Umbilical cord (tissue), 2 donors: ENCODE data around the gene CEP135. TPM values are rescaled to one million over a fixed set of nuclear protein-coding genes. Genes with fewer than 3 reads are reported as not detected.
A peak's percentile ranks its signal among the peaks of the same experiment; 100 is the strongest.

Source experiments
- DNase-seq: peaks from one replicate; pipeline ENCODE4 v3.0.0-alpha.2; 2015; ENCODE audit warnings: low spot score
- total RNA-seq: library from RNA; depleted of rRNA; stranded (reverse); fragments of >200 nt; gene quantifications from one replicate; pipeline ENCODE4 v1.2.3, GENCODE V29; 2014; ENCODE audit warnings: low replicate concordance; ENCODE audit not compliant: insufficient read depth

Gene CEP135
- total RNA-seq, 1 donor from 2014 or later, result 28.6 TPM

DNA sequence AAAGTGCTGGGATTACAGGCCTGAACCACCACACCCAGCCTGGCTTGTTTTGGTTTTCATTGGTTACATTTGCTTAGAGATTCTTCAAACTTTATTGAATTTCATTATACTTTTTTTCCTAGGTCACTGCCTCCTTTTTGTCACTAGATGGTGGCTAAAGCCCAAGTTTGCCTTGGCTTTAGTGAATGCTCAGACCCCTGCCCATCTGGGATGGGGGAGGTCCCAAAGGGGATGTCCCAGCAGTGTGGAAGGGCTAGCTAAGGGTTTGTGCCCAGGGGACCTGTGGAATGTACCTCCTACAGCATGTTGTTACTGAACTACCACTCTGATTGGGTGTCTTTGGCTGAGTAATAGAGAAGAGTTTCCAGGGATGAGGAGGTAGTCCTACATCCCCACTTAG is 58.4 kb downstream of the CEP135 start:
- DNase-seq, result no peak

DNA sequence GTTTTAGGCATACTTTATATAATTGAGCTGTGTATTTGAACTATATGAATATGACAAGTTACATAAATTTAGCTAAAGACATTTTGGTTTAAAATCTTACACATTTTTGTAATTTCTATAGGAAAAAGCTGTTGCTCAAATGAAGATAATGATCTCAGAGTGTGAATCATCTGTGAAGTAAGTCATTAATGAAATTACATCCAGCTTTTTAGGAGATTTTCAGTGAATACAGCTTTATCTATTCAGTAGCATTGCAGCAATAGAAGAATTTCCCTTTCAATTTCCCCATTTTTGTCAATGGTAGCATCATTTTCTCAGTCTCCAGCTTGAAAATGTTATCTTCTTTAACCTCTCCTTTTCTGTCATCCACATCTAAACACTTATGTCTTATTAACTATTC is 59.5 kb downstream of the CEP135 start:
- no peak for DNase-seq

DNA sequence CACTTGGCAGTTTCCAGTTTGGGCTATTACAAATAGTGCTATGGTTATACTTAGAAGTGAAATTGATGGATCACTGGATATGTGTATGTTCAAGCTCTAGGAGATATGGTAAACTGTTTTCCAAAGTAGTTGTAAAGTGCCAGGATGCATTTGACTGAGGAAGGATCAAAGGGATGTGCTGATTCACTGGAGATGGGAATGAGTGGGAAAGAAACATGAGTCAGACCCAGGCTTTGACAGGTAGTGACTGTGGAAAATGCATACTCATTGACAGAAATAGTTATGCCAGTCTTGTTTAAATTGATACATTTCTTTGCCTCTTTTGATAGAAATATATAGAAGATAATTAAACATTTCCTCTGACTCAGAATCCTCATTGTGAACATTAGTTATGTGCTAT is 77.9 kb downstream of the CEP135 start:
- DNase-seq, result no peak

DNA sequence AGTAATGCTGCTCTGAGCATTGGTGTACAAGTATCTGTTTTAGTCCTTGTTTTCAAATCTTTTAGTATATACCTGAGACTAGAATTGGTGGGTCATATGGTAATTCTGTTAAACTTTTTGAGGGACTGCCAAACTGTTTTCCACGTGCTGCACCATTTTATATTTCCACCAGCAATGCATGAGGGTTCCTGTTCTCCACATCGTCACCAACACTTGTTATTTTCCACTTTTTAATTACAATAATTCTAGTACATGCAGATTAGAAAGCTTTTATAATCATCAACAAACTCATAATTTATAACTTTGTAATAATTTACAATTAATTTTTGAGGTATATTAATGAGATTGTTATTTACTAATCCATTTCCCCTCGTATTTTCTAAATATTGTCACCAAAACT is 79.4 kb downstream of the CEP135 start:
- DNase-seq, result no peak

DNA sequence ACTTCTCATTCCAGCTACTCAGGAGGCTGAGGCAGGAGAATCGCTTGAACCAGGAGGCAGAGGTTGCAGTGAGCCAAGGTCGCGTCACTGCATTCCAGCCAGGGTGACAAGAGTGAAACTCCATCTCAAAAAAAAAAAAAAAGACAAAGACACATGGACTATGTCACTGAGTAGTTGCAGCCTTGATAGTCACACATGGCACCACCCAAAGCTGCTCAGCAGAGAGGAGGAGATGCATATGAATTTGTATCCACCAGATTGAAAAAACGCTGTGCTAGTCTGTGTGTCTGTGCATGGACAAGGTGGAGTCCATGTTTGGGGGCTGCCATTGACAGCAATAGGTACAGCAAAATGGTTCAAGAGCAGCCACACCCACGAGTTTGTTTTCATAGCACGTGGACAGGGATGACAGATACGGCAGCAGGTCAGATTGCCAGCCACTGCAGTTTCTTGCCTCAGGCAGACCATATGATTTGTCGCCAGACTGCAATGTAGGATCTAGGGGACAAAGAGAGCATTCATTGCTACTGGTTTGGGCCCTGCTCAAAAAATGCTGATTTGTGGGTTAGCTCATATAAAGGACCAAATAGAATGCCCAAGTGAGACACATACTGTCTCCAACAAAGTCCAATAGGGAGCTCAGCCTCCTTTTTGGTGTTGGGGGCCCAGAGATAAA is 89.9 kb downstream of the CEP135 start:
- no peak for DNase-seq

DNA sequence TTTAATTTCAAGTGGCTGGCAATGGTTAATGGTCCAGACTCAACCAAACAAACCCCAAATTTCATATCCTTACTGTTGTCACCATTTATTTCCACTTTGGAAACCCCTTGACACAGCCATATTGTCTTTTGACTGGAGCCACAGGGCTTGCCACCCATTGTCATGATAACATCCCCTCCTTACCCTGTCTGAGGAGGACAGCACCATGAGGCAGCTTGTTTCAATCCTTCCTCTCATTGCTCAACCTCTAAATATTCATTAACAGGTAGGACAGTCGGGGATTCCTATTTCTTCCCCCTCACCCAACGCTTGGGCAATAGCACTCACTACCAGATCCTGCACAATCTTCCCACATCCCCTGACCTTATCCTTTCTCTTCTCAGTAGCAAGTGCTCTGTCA is 92.1 kb downstream of the CEP135 start:
- no peak for DNase-seq

DNA sequence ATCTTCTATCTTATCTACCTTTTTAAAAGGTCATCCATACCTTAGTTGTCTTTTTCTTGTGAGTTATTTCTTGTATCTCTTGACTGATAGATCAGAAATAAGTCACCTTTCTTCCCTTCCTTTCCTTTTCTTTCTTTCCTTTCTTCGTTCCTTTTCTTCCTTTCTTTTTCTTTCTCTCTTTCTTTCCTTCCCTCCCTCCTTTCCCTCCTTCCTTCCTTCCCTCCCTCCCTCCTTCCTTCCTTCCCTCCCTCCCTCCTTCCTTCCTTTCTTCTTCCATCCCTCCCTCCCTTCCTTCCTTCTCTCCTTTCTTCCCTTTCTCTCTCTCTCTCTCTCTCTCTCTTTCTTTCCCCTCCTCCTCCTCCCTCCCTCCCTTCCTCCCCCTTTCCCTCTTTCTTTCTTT is 93.5 kb downstream of the CEP135 start:
- no peak for DNase-seq

DNA sequence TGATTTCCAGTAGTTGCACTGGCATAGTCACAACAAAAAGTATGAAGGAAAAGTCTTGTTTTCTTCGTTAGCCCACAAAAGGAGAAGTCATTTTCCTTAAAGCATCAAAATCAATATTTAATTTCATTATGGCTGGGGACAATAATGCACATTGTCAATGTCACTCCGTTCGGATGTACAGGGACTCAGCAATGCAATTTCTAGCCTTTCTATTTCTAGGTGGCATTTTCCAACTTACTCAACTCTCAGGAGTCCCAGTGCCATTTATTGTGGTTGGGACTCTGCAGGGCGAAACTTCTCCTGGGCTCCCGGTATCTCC is 99.6 kb downstream of the CEP135 start:
- no peak for DNase-seq

DNA sequence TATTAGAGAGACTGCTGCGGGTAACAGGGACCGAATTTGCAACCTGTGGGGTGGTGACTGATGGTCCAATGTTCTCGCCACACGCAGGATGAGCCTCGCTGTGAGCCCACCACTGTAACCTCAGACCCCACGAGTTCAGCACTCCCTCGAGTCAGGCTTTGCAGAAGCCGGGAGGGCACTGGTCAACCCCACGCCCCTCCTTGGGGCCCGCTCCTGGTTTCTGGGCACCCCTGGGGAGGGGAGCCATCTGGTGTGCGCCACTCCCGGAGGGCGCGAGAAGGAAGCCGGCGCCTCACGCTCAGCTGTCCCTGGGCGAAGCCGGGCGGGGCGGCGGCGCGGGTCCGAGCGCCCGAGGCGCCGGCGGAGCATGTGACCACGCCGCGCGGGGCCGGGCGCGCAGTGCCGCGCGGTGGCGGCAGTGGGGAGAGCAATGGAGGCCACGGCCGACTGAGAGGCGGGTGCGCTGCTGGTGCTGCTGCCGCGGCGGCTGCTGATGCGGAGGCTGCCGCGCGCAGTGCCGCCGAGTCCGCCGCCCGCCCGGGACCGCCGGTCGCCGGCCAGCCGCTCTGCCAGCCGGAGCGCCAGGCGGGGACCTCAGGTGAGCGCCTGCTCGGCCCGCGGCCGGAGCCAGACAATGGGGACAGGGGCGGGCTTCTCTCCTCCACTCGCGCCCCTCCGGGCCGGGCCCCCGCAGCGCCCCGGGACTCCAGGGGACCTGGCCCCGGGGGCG is 100.1 kb downstream of the CEP135 start:
- DNase-seq, result peak; percentile 60

DNA sequence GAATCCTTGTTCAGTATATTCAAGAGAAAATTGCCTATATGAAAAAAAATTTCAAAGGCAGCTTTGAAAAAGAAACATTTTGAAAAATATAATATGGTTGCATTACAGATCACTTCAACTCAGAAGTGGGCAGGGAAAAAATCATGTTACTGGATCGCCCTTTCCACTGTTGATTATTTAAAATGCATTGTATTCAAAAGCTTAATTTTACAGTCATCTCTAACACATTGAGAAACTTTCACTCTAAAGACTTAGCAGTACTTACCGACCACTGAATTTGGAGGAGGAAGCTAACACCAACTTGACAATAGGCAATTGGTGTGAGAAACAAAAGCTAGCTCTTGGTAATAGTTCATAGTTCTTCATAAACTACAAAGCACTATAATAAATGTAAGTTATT is 101.9 kb downstream of the CEP135 start:
- no peak for DNase-seq

DNA sequence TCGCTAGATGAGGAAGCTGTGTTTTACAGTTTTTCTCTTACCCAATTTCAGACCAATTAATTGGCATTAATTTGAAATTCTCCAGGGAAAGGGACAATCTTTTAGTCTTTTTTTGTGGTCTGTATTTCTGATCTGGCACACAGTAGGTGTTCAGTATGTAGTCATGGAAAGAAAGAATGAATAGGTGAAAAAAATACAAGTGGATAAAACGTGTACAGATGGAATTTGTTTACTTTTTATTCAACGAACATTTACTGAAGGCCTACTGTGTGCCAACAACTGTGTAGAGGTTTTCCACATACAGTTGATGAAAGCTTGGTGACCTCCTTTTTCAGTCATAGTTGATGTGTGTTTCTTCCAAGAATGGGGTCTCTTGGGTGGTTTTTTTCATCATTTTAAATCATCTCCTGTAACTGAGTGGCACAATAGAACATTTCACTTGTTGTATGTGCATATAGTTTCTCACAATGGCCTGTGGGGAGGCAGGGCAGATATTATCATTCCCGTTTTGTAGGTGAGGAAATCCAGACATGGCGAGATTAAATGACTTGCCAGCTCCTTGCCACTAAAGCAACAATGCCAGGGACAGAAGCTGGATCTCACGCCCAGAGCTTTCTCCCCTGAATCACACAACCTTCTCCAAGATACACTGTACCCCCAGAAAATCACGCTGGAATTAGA is 102.4 kb downstream of the CEP135 start:
- no peak for DNase-seq

DNA sequence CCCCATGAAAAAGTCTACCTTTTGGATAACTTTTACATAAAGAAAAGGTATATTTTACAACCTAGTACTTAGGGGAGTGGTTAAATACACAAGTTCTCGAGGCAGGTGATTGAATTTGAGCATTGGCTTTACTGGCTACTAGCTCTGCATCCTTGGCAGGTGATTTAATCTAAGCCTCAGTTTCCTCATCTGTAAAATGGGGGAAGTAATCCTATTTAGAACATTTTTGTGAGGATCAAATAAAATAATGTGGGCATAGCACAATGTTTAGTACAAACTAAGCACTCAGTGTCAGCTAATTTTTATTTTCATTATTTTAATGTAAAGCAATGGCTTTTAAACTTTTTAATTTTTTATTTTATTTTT is 102.9 kb downstream of the CEP135 start:
- DNase-seq, result no peak

DNA sequence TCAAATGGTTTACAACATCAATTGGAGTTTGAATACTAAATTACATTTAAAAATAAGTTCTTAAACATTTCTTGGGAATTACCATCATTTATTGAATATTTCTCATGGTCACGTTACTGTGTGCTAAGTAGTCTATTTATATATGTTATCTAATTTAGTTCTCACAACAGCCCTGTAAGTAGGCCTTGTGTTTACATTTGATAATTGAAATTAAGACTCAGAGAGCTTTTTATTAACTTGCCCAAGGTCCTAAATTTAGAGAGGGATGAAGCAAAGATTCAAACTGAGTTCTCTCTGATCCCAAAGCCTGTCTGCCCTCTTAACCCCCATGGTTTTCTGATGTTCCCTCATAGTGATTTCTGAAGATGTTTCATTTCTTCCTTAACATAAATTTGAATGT is 103.7 kb downstream of the CEP135 start:
- DNase-seq, result no peak

DNA sequence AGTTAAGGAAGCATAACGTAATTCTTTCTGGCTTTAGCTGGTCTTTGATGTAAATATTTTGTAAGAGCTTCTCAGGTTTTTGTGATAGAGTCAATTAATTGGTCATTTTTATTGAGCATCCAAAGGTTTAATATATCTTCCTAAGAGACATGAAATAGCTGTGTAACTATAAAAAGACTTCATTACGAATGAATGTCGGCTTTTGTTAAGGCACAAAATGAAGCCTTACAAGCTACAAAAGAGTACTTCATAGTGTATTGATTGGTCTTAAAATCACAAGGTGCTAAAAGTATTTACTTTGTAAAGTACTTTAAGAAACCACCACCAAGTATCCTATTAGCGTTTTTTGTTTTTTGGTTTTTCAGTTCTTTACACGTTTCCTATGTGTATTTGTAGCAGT is 104.2 kb downstream of the CEP135 start:
- DNase-seq, result no peak

DNA sequence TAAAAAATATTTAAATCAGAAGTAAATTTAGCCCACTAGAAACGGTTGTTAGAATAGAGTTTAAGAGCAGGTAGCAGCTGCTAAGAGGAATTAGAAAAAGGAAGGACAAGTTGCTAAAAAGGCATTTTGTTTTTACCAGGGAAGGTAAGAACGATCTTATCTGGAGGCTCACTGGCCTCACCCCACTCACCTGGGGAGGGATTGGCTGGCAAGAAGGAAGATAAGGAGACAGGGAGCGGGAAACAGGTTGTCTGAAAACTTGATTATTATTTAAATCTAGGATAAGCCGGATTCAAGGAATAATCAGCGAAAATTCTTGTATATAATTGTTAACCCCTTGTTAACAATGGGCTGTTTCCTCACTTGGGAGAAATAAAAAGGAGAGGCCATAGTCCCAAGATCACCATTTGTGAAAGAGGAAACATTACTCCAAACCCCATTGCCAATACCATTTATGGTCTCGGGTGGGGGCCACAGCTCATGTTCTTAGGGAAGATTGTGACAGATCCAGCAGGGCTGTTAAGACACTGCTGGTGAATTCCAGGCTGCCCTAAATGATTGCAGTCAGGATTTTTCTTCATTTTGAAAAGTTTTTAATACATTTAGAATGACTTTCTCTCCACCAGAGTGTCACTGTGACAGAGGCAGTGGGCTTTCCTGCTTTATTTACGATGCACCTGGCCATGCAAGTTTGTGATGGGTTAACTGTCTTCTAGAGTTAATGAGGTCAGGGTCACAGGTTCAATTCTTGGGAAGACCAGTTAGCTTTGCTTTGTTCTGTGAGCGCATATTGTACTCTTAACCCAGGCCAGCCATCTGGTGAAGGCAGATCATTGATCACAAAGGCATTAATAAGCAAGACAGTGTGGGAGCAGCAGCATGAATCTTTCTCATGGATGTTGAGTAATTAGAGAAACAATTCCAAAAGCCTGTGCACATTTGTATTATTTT is 106.6 kb downstream of the CEP135 start:
- peak; percentile 4 for DNase-seq

DNA sequence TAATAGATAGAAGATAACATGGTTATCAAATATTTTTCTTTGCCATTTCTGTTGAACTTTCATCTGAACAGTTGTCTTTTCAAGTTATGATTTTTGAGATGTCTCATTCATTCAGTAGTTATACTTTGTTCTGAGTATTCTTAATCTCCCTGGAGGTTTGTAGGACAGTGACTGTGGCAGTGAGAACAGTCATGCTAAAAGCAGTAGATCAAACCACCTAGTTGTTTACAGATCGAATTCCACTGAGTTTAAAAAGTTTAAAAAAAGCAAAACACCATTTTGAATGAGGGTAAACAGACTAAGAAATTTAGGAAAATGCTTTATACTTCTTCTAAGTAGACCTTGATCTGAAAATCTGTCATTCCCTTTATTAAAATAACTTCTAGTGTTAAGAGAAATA is 107.2 kb downstream of the CEP135 start:
- no peak for DNase-seq

DNA sequence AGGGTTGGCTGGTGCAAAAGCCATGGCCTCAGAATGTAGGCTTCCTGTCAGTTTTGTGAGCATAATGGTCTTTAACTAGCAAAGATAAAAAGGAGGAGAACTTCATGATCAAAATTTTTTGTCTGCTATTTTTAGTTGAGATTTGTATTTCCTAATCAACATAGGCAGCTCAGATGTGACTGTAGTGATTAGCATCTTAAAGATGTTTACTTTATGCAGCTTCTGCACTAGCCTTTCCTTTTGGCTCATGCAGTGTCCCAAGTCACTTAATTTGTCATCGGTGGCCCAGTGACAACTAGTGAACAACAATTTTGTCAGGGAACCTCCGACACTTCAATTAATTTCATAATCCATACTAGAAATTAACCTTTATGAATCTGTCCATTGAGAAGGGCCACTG is 109.8 kb downstream of the CEP135 start:
- no peak for DNase-seq

DNA sequence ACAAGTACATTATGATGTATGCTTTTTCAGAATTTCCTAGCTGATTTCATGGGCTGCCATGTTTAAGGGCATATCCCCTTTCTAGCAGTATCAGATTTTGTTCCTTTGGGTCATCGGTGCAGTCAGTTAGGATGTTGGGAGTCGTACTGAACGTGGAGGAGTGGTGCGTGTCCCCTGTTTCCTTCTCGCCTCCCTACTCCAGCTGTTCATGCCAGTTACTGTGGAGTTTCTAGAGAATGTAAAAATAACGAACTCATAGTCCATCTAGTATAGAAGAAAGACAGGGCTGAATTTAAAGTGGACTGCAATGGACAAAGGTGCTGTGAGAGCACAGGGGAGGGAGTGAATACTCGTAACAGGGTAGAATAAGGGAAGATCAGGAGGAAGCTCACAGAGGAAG is 111.3 kb downstream of the CEP135 start:
- DNase-seq, result no peak

DNA sequence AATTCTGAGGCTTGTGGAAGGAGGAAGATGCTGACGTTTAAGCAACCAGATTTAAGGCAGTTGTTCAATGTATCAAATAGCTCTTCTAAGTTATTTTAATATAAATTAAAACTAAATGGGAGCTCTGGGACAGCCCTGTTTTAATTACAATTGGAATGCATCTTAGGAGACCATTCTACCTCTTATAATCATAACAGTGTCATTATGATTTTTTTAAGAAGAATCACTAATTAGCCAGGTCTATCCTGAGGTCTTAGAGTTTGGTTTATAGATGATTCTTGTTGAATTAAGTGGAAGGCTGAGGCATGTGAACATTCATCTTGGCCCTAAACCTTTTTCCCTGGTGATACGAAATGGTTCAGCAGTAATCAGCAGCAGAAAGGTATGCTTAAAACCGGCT is 113.4 kb downstream of the CEP135 start:
- no peak for DNase-seq

DNA sequence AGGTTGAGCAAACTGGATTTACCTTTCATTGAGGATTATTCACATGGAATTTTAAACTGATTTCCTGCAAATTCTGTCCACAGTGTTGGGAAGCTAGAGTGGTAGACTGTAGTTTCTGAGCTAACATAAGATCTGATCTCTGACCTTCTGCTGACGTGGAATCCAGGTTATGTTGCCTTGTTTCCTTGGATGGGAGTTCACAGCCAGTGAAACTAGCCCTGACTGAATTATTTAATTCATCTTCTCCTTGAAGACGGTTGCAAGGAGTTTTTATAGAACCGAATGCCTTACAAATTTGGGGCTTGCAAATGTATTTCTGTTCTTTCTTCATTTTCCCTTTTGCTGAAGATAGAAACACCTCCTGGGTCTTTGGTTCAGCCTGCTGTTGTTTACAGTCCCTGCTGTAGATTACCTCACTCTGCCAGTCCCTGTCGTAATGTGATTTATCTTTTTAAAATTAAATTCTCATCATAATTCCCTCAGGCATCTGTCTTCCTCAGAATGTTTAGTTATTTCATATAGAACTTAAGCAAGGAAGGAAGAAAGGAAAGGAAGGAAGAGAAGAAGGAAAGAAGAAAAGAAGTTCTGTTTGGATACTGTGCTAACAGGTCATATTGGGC is 113.9 kb downstream of the CEP135 start:
- no peak for DNase-seq

DNA sequence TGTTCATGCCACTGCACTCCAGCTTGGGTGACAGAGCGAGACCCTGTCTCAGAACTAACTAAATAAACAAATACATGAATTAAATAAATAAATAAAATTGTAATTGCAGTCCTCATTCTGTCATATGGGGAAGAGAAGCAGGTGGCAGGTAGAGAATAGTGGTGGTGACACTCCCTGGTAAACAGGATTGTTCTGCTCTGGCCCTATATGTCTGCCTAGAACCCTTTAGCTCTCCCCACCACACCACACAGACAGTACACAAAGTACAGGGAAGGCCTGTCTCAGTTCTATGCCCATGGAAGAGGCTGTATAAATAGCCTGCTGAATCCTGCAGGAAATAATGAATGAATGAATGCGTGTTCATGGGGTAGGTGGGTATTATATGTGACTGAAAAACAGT is 117.7 kb downstream of the CEP135 start:
- no peak for DNase-seq

DNA sequence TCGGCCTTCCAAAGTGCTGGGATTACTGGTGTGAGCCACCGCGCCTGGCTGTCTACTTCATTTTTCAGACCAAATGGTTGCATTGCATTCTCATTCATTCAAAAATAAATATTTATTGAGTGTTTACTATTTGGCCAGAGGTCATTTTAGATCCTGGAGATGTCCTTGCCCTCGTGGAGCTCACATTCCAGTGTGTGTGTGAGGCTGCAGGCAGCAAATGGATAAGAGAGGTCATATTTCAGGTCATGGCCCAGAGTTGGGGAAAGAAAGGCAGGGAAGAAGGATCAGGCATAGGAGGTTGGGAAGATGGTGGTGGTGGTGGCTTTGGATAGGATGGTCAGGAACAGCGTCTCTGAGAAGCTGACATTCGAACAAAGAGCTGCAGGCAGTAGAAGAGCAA is 119.1 kb downstream of the CEP135 start:
- no peak for DNase-seq
